ENCODE measurements around the gene ZNF70. TPM values are rescaled to one million over a fixed set of nuclear protein-coding genes. Genes with fewer than 3 reads are reported as not detected.

Gene ZNF70
- total and polyA plus RNA-seq, 2 of the 4 experiments (the other 2 are of a cell fraction) = 2.3 to 4.3 TPM

- no peak overlapping the region for H4K8ac ChIP-seq (ENCODE audit: low read depth in 2 of 2, low read length in 2 of 2)
- ChIA-PET CTCF (interaction anchor here (0.5 kb wide), 1 partner anchor 23 kb away, joined by 3 read pairs; no protein-coding TSS in a partner anchor), POLR2A (ENCODE audit: unreplicated experiment) (no interaction called here)
- peaks cover 23% of the 10 kb centered on the region for H3K36me3 ChIP-seq (ENCODE audit: control insufficient read depth, insufficient read depth, low read length)
- no peak overlapping the region for H3K27ac ChIP-seq (ENCODE audit: insufficient read depth, low read length)
- H3K79me1 ChIP-seq (ENCODE audit: low read depth in 1 of 2, low read length in 2 of 2) = peaks cover 8 to 17% of the 10 kb centered on the region in 2 experiments; a peak in 3 of 4 replicates
- H2AFZ ChIP-seq (replicated peaks; ENCODE audit: low read length, poor library complexity) = no peak overlapping the region
- intact Hi-C loops (cut with micrococcal nuclease) (no loop called here), dilution Hi-C loops (cut with HindIII; ENCODE audit: low sequenced_read_pairs, unreplicated experiment) (no loop called here), in situ Hi-C loops (cut with MboI; ENCODE audit: low sequenced_read_pairs) (no loop called here)
- no peak overlapping the region for H2BK120ac ChIP-seq (ENCODE audit: low read depth, low read length)
- H2AK9ac ChIP-seq (replicated peaks; ENCODE audit: low read depth, low read length, poor library complexity) = no peak overlapping the region
- no peak overlapping the region for H4K91ac ChIP-seq (ENCODE audit: insufficient read depth, low read depth, low read length)
- no peak for ATAC-seq (ENCODE audit: low read depth)
- H2BK5ac ChIP-seq (ENCODE audit: low read depth, low read length, poor library complexity, severe bottlenecking) = no peak overlapping the region
- H3K9me1 ChIP-seq (ENCODE audit: insufficient read depth, low read length) = peaks cover 21% of the 10 kb centered on the region
- peaks cover 11% of the 10 kb centered on the region for H3K4me1 ChIP-seq (ENCODE audit: control insufficient read depth, insufficient read depth, low read length)
- H4K5ac ChIP-seq (ENCODE audit: low read depth, low read length) = no peak overlapping the region
- H3K4ac ChIP-seq (ENCODE audit: low read depth, low read length) = no peak overlapping the region
- H3K56ac ChIP-seq (ENCODE audit: extremely low read depth, insufficient read depth, low read length) = no peak overlapping the region
- H3K14ac ChIP-seq (replicated peaks; ENCODE audit: low read depth, low read length) = no peak overlapping the region
- no peak overlapping the region for H2BK20ac ChIP-seq (ENCODE audit: low read depth, low read length)
- no peak overlapping the region for H3K23ac ChIP-seq (ENCODE audit: low read depth, low read length)
- DNase-seq = no peak
- no peak overlapping the region for H3K4me2 ChIP-seq (ENCODE audit: low read depth, low read length)
- H3K27me3 ChIP-seq (ENCODE audit: control insufficient read depth, insufficient read depth, low read length) = no peaks in the 10 kb centered on the region
- no peaks in the 10 kb centered on the region for H3K9me3 ChIP-seq (ENCODE audit: control insufficient read depth, insufficient read depth, low read length)
- no peak overlapping the region for H2BK15ac ChIP-seq (ENCODE audit: low read depth, low read length)
- no TSS peak for BruUV-seq (replicated peaks)
- 92% methylated on average over 8 of the region's 19 CpGs; no CpG with 5 or more reads in 1 of the 2 experiments for WGBS, 2 experiments (ENCODE audit: extremely low coverage in 2 of 2, insufficient read length in 1 of 2)
- no peak overlapping the region for H2AK5ac ChIP-seq (ENCODE audit: low read depth, low read length)
- H3K9ac ChIP-seq (ENCODE audit: low read depth, low read length) = no peak overlapping the region
- no peak overlapping the region for H3K4me3 ChIP-seq (ENCODE audit: insufficient read depth, low read depth, low read length)
- no peak overlapping the region for H3K18ac ChIP-seq (ENCODE audit: low read depth, low read length)
- H4K20me1 ChIP-seq (ENCODE audit: insufficient read depth, low read length) = peaks cover 8% of the 10 kb centered on the region; the same call in 1 of the 2 replicates
- TF ChIP-seq POLR2A (IDR thresholded peaks at IDR 0.05; ENCODE audit: low read depth, low read length) (no peak), MAFK (IDR thresholded peaks at IDR 0.05; ENCODE audit: low read depth, low read length) (no peak), SMC3 (IDR thresholded peaks at IDR 0.05; ENCODE audit: low read depth, low read length) (no peak), USF2 (IDR thresholded peaks at IDR 0.05; ENCODE audit: low read depth, low read length) (no peak), FOS (IDR thresholded peaks at IDR 0.05; ENCODE audit: low read depth, low read length) (no peak), NFE2L2 (IDR thresholded peaks at IDR 0.05; ENCODE audit: low read depth, low read length) (no peak), MXI1 (IDR thresholded peaks at IDR 0.05; ENCODE audit: borderline replicate concordance, low read depth, low read length) (no peak), ELK1 (IDR thresholded peaks at IDR 0.05; ENCODE audit: borderline replicate concordance, low read depth, low read length) (no peak), BHLHE40 (IDR thresholded peaks at IDR 0.05; ENCODE audit: low read depth, low read length) (no peak), RFX5 (IDR thresholded peaks at IDR 0.05; ENCODE audit: low read depth, low read length) (no peak), CTCF (conservative IDR thresholded peaks at IDR 0.05; ENCODE audit: low read depth, low read length) (no peak), MAZ (IDR thresholded peaks at IDR 0.05; ENCODE audit: borderline replicate concordance, low read depth, low read length) (no peak), RCOR1 (IDR thresholded peaks at IDR 0.05; ENCODE audit: insufficient replicate concordance, low read length) (no peak), RAD21 (IDR thresholded peaks at IDR 0.05; ENCODE audit: low read length) (no peak), CHD1 (IDR thresholded peaks at IDR 0.05; ENCODE audit: low read depth, low read length) (no peak)
These were observed 55.2 kb downstream of the ZNF70 start for GRCh38 chr22:23695571-23696325.

Measured in IMR-90 (cell line).